ENCODE measurements around the gene HMOX1. TPM values are rescaled to one million over a fixed set of nuclear protein-coding genes. Genes with fewer than 3 reads are reported as not detected.

Gene HMOX1
- total and polyA plus RNA-seq, 2 of the 13 experiments (the other 11 are each of a cell fraction or from before 2014, with no cell fraction given): 53.6 to 67.4 TPM

DNA sequence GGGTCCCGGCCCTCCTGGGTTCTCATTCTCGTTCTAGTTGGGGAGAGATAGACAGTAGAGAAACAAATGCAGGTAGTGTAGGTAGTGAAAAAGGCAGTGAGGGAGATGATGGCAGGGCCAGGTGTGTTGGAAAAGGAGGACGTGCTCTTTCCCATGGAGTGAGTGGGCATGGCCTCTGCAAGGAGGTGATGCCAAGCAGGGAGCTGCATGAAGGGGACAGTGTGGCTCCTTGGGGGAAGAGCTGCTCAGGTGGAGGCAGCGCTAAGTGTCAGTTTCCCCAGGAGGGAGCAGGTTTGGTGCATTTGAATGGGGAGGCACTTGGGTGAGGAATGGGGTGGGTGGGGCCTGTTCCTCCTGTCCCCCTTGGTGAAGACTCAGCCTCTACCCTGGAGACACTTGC lies 41.2 kb downstream of the HMOX1 start (continued):
- no peak for TF ChIP-seq ZBTB43 (CRISPR knock-in tag; conservative IDR thresholded peaks at IDR 0.05)
- no peak for TF ChIP-seq FIP1L1 (IDR thresholded peaks at IDR 0.05; ENCODE audit: borderline replicate concordance, insufficient read depth, low read depth, low read length)
- TF ChIP-seq, protein P1, sequence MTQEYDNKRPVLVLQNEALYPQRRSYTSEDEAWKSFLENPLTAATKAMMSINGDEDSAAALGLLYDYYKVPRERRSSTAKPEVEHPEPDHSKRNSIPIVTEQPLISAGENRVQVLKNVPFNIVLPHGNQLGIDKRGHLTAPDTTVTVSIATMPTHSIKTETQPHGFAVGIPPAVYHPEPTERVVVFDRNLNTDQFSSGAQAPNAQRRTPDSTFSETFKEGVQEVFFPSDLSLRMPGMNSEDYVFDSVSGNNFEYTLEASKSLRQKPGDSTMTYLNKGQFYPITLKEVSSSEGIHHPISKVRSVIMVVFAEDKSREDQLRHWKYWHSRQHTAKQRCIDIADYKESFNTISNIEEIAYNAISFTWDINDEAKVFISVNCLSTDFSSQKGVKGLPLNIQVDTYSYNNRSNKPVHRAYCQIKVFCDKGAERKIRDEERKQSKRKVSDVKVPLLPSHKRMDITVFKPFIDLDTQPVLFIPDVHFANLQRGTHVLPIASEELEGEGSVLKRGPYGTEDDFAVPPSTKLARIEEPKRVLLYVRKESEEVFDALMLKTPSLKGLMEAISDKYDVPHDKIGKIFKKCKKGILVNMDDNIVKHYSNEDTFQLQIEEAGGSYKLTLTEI (CRISPR knock-in tag; conservative IDR thresholded peaks at IDR 0.05): no peak

- Histone ChIP-seq H3K4me2 (ENCODE audit: low read depth, low read length) (no peak overlapping the region), H3K4me3 (replicated peaks in 1 of 3; ENCODE audit: insufficient read depth in 1 of 3, low read depth in 2 of 3, low read length in 3 of 3) (no peak overlapping the region), H3K27me3 (ENCODE audit: control insufficient read depth in 1 of 2, insufficient read depth in 2 of 2, low read length in 2 of 2) (no peaks in the 10 kb centered on the region), H3K9me3 (ENCODE audit: low read length) (no peaks in the 10 kb centered on the region), H3K27ac (ENCODE audit: extremely low read length, insufficient read depth, low read length) (no peak overlapping the region), H3K79me2 (ENCODE audit: insufficient read depth, low read length) (no peaks in the 10 kb centered on the region), H4K20me1 (ENCODE audit: insufficient read depth, low read length) (no peaks in the 10 kb centered on the region), H3K36me3 (replicated peaks in 1 of 2; ENCODE audit: control insufficient read depth in 1 of 2, insufficient read depth in 2 of 2, low read length in 2 of 2) (peaks cover 19 to 79% of the 10 kb centered on the region in 2 experiments), H3K9ac (ENCODE audit: insufficient read depth, low read depth, low read length) (no peak overlapping the region), H2AFZ (ENCODE audit: low read length) (no peak overlapping the region), H3K4me1 (ENCODE audit: insufficient read depth, low read length) (no peaks in the 10 kb centered on the region)
- in situ Hi-C loops (cut with HindIII; ENCODE audit: extremely low pct_ligation_motif_present, low pct_unique_long_range_greater_than_20kb): no loop called here
- no TSS peak for BruUV-seq (replicated peaks)
- intact Hi-C loops (cut with micrococcal nuclease; ENCODE audit: unreplicated experiment): no loop called here
- DNase-seq (ENCODE audit: low spot score) (no peak), FAIRE-seq (no peak), ATAC-seq (no peak)
- ChIA-PET CTCF (ENCODE audit: low intra/inter-chr PET ratio, low total read pairs) (no interaction called here), POLR2A (no interaction called here)
- 100% methylated on average over 3 of the region's 9 CpGs for WGBS (ENCODE audit: low lambda C conversion rate)
- no peak for TF ChIP-seq NR0B2 (CRISPR knock-in tag; IDR thresholded peaks at IDR 0.05)
- no peak for TF ChIP-seq ZSCAN25 (CRISPR knock-in tag; IDR thresholded peaks at IDR 0.05)
- TF ChIP-seq, protein P2, sequence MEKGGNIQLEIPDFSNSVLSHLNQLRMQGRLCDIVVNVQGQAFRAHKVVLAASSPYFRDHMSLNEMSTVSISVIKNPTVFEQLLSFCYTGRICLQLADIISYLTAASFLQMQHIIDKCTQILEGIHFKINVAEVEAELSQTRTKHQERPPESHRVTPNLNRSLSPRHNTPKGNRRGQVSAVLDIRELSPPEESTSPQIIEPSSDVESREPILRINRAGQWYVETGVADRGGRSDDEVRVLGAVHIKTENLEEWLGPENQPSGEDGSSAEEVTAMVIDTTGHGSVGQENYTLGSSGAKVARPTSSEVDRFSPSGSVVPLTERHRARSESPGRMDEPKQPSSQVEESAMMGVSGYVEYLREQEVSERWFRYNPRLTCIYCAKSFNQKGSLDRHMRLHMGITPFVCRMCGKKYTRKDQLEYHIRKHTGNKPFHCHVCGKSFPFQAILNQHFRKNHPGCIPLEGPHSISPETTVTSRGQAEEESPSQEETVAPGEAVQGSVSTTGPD (CRISPR knock-in tag; IDR thresholded peaks at IDR 0.05): no peak
- no peak for TF ChIP-seq IRF2 (CRISPR knock-in tag; IDR thresholded peaks at IDR 0.05)
- no peak for TF ChIP-seq ZNF274 (CRISPR knock-in tag; IDR thresholded peaks at IDR 0.05)
- TF ChIP-seq ZBTB3 (CRISPR knock-in tag; IDR thresholded peaks at IDR 0.05; ENCODE audit: borderline replicate concordance, low read depth): no peak
- no peak for TF ChIP-seq MEF2D (CRISPR knock-in tag; IDR thresholded peaks at IDR 0.05)
- no peak for TF ChIP-seq ZNF75D (CRISPR knock-in tag; IDR thresholded peaks at IDR 0.05; ENCODE audit: borderline replicate concordance)
- no peak for TF ChIP-seq ARNT (IDR thresholded peaks at IDR 0.05)
- TF ChIP-seq, protein P3, sequence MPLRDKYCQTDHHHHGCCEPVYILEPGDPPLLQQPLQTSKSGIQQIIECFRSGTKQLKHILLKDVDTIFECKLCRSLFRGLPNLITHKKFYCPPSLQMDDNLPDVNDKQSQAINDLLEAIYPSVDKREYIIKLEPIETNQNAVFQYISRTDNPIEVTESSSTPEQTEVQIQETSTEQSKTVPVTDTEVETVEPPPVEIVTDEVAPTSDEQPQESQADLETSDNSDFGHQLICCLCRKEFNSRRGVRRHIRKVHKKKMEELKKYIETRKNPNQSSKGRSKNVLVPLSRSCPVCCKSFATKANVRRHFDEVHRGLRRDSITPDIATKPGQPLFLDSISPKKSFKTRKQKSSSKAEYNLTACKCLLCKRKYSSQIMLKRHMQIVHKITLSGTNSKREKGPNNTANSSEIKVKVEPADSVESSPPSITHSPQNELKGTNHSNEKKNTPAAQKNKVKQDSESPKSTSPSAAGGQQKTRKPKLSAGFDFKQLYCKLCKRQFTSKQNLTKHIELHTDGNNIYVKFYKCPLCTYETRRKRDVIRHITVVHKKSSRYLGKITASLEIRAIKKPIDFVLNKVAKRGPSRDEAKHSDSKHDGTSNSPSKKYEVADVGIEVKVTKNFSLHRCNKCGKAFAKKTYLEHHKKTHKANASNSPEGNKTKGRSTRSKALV (CRISPR knock-in tag; IDR thresholded peaks at IDR 0.05): no peak
- TF ChIP-seq KDM6A (CRISPR knock-in tag; IDR thresholded peaks at IDR 0.05; ENCODE audit: low read depth): no peak
- TF ChIP-seq ZNF343 (CRISPR knock-in tag; IDR thresholded peaks at IDR 0.05): no peak
- no peak for TF ChIP-seq ASH2L (IDR thresholded peaks at IDR 0.05; ENCODE audit: insufficient read length, low read depth, low read length)
- no peak for TF ChIP-seq MED8 (CRISPR knock-in tag; IDR thresholded peaks at IDR 0.05; ENCODE audit: insufficient replicate concordance)
Measured at GRCh38 chr22:35422936-35423335, 42.0 kb downstream of the HMOX1 start.
